HG03378 (cell line): ENCODE results near the gene KIAA1755.

Experiments
- ATAC-seq: cut with Tn5 transposase; IDR thresholded peaks from one replicate; pipeline ENCODE4 v1.9.1; 2021; ENCODE audit warnings: mild to moderate bottlenecking, moderate library complexity; ENCODE audit not compliant: unreplicated experiment

KIAA1755 gene

GRCh38 chr20:38208088-38208487, 52.4 kb downstream of the KIAA1755 start:
- ATAC-seq = no peak

GRCh38 chr20:38207621-38208020, 52.9 kb downstream of the KIAA1755 start:
- ATAC-seq = no peak

DNA sequence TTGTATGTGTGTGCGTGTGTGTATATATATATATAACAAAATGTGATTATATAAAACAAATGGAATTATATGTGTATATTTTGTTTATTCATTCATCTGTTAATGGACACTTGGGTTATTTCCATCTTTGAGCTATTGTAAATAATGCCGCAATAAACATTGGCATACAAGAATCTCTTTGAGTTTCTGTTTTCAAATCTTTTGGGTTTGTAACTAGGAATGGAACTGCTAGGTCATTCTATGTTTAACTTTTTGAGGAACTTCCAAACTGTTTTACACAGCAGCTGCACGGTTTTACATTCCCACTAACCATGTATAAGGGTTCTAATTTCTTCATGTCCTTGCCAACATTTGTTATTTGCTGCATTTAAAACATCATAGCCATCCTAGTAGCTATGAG, 55.5 kb downstream of the KIAA1755 start:
- ATAC-seq = no peak

GRCh38 chr20:38203981-38204357, 56.6 kb downstream of the KIAA1755 start:
- no peak for ATAC-seq

GRCh38 chr20:38203337-38203980, 57.1 kb downstream of the KIAA1755 start:
- no peak for ATAC-seq

DNA sequence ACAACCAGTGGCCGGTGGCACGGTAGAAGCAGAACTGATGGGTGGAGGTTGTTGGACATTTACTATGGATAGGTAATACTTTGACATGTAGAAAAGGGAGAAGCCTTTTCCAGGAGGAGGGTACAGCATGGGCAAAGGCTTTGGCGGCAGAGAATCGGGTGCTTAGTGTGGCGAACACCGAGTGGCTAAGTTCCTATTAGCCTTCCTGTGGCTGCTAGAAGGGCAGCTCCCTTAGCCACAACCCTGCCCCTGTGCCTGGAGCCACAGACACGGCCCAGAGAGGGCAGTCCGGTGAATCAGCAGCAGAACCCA, 57.6 kb downstream of the KIAA1755 start:
- no peak for ATAC-seq

DNA sequence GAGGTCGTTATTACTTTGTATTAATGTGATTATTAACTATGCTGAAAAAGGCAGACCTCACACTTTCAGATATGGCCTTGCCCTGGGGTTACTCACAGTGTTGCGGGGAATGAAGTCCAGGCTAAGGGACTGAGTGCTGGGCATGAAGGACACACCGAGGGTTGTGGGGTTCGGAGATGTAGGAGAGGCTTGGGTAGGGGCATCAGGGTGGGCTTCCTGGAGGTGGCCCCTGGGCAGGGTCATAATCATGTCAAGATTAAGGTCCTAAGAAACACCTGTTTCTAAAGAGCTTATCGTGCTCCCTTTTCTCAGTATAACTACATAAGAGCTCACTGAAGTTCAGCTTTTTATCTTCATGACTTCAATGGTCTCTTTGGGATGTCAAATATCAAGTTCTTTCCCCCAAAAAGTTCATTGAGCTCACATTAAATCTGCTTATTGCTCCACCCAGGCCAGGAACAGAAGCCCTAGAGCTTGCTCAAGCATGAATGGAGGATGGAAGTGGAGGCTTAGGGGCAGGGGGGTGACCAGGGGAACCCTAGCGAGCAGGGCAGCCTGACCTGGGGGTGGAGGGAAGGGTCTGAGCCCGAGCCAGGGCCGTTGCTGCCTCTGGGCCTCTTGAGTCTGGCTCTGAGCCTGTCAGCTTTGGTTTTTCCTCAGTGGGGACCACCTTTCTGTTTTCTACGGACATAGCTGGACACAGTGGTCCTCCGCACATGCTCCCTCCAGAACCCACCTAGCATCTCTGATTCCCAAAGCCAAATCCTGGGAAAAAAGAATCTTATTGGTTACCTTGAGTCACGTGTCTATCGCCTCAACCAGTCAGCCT, 58.2 kb downstream of the KIAA1755 start:
- ATAC-seq = no peak

GRCh38 chr20:38201356-38201755, 59.2 kb downstream of the KIAA1755 start:
- no peak for ATAC-seq

- no peak for ATAC-seq
These were observed 59.9 kb downstream of the KIAA1755 start for GRCh38 chr20:38200646-38201045.

DNA sequence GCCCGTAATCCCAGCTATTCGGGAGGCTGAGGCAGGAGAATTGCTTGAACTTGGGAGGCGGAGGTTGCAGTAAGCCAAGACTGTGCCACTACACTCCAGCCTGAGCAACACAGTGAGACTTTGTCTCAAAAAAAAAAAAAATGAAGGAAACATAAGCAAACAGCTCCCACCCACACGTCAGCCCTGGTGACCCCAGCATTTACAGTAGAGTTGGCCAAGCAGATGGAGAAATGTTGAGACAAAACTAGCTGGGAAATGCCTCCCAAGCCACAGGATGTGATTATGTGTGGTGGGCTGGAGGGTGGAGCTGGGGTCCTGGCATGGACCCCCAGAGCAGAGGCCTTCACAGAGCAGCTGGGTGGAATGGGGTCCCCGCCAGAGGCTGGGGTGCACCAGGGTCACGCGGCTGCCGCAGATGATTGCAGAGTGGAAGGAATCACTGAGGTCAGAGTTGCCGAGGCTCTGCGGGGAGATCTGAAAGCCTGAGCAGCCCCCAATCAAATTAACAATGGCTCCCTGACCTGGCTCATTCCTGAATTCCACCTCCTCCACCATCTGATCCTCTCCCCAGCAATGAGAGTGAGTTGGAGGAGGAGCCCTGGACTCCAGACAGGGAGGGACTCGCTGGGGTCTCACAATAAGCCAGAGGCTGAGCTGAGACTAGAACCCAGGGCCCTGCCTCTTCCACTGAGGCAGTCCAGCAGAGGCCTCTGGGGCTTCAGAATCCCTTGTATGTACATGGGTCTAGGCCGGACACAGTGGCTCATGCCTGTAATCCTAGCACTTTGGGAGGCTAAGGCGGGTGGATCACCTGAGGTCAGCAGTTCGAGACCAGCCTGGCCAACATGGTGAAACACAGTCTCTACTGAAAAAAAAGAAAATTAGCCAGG, 60.8 kb downstream of the KIAA1755 start:
- ATAC-seq = no peak

- ATAC-seq = no peak
These were observed 62.2 kb downstream of the KIAA1755 start for GRCh38 chr20:38198238-38198861.

GRCh38 chr20:38197619-38198018, 62.9 kb downstream of the KIAA1755 start:
- ATAC-seq = no peak

GRCh38 chr20:38197217-38197616, 63.3 kb downstream of the KIAA1755 start:
- ATAC-seq = no peak

DNA sequence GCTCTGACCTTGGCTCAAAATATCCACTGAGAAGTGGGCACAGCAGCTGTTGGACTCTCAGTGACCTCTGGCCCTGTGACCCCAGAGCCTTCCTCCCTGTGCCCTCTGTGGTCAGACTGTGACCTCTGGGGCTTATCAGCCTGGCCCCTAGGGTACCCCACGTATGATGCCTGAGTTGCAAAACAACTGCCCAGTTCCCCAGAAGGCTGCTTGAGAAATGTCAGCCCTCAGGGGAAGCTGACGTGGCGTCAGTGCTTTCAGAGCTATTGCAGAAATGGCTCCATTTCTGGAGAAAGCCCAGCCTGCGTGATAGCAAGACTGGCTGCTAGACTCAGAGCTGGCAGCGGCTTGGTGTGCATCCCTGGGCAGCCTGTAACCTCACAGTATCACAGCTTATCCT, 63.9 kb downstream of the KIAA1755 start:
- ATAC-seq = no peak

- no peak for ATAC-seq
These were observed 64.5 kb downstream of the KIAA1755 start for GRCh38 chr20:38196076-38196475.

DNA sequence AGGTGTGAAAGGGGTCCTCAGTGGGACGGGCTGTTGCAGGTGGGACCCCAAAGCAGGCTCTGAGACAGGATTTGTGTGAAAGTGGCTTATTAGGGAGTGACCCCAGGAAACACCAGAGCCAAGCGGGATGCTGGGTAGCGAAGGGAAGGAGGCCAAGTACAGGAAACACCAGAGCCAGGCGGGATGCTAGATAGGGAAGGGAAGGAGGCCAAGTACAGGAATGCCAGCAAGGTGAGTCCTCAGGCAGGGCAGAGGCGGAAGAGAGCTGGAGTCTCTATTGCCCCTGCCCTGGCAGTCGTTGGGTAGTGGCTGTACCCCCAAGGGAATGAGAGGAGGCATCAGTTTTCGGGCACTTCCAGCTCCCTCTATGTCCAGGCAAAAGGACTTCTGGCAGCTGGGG, 65.0 kb downstream of the KIAA1755 start:
- no peak for ATAC-seq

DNA sequence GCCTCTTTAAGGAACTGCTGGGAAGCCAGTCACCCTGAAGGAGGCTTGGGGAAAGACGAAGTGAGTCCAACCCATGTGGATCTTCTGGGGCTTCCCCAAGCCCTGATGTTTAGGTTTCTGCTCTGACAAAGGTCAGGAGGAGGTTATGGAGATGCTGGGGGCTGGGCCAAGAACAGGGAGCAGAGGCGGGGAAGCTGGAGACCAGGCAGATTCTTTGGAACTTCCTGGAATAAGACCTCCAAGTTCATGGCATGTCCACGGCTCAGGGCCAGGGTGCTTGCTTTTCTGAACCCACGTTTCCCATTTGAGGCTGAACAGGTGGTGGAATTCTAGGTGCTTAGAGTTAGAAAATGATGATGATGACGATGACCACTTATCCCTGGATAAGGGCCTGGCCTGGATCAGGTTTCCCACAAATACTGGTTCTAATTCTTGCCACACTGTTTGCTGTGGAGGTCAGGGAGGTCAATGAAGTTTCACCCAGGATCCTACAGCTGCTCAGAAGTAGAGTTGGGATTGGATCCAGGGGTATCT, 65.5 kb downstream of the KIAA1755 start:
- ATAC-seq = no peak

GRCh38 chr20:38193586-38194105, 66.9 kb downstream of the KIAA1755 start:
- ATAC-seq = no peak

DNA sequence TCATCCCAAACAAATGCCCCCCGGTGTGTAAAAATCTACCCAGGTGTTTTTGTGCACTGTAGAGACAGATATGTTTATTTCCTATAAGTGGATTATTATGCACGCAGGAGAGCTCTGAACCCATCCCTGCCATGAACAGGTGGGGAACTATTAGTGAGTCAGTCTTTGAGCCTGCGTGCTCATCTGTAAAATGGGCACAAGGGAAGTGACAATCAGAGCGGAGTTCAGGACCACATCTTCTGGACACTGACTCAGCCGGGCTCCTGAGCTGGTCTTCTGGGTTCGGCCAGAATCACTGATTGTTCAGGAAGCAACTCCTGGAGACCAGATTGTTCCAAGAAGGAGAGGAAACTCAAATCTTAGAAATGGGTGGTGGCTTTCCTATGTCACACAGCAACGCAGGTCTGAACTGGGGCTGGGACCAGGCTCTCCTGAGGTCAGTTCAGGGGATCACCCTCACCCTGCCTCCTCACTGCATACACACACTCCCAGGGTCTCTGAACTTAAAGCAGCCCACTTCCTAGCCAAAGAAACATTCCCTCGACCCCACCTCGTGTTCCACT, 68.1 kb downstream of the KIAA1755 start:
- ATAC-seq = no peak

DNA sequence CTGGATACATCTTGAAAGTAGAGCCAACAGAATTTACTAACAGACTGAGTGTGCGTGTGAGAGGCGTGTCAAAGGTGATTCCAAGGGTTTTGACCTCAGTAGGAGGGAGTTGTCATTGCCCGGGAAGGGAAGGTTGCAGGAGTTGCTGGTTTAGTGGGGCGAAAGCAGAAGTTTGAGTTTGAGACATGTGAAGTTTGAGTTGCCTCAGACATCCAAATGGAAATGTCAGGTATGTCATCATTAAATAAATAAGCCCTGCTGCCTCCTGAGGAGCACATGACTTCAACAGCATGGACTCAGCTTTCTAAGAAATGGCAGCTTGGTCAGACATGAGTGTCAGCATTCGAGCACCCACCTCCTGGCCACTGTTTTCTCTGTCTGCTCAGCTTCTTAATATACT, 68.9 kb downstream of the KIAA1755 start:
- no peak for ATAC-seq
